NCI-H1048 (cell line): ENCODE results near the gene SNX18.

ENCODE experiments used
- DNase-seq: peaks from one replicate; lab custom pipeline; 2025; lab: John Stamatoyannopoulos, UW

Gene SNX18

GRCh38 chr5:54541823-54542783 is 24.5 kb downstream of the SNX18 start:
- DNase-seq = no peak

- DNase-seq = no peak
Measured at GRCh38 chr5:54544044-54544443, 26.5 kb downstream of the SNX18 start.

- DNase-seq = no peak
Measured at GRCh38 chr5:54545796-54546195, 28.2 kb downstream of the SNX18 start.

GRCh38 chr5:54547711-54548250 is 30.2 kb downstream of the SNX18 start:
- DNase-seq = no peak

- no peak for DNase-seq
Measured at GRCh38 chr5:54548565-54548964, 31.0 kb downstream of the SNX18 start.

GRCh38 chr5:54551292-54551691 is 33.7 kb downstream of the SNX18 start:
- no peak for DNase-seq

- DNase-seq = no peak
Measured at GRCh38 chr5:54551926-54552325, 34.4 kb downstream of the SNX18 start.

GRCh38 chr5:54552446-54552845 is 34.9 kb downstream of the SNX18 start:
- no peak for DNase-seq

- no peak for DNase-seq
Measured at GRCh38 chr5:54553659-54554207, 36.2 kb downstream of the SNX18 start.

GRCh38 chr5:54556141-54556540 is 38.6 kb downstream of the SNX18 start:
- DNase-seq = no peak

- DNase-seq = no peak
Measured at GRCh38 chr5:54558362-54558761, 40.8 kb downstream of the SNX18 start.

GRCh38 chr5:54561651-54562050 is 44.1 kb downstream of the SNX18 start:
- no peak for DNase-seq

- no peak for DNase-seq
Measured at GRCh38 chr5:54563083-54563761, 45.7 kb downstream of the SNX18 start.

- DNase-seq = no peak
Measured at GRCh38 chr5:54567996-54568395, 50.4 kb downstream of the SNX18 start.

- no peak for DNase-seq
Measured at GRCh38 chr5:54570916-54571315, 53.4 kb downstream of the SNX18 start.

- DNase-seq = no peak
Measured at GRCh38 chr5:54571462-54571861, 53.9 kb downstream of the SNX18 start.

GRCh38 chr5:54573812-54574489 is 56.4 kb downstream of the SNX18 start:
- no peak for DNase-seq

- DNase-seq = no peak
Measured at GRCh38 chr5:54577528-54577927, 60.0 kb downstream of the SNX18 start.

- DNase-seq = no peak
Measured at GRCh38 chr5:54577937-54578653, 60.5 kb downstream of the SNX18 start.

GRCh38 chr5:54579591-54580295 is 62.2 kb downstream of the SNX18 start:
- DNase-seq = no peak
